ENCODE data around the gene KLRG1. TPM values are rescaled to one million over a fixed set of nuclear protein-coding genes. Genes with fewer than 3 reads are reported as not detected.

KLRG1 gene
- total RNA-seq, 6 donors from 2014 or later: 1.8 to 8.9 (median 3.2) TPM; not detected in 1

- TF ChIP-seq POLR2AphosphoS5 (IDR thresholded peaks at IDR 0.05): no peak
- TF ChIP-seq, protein P1, sequence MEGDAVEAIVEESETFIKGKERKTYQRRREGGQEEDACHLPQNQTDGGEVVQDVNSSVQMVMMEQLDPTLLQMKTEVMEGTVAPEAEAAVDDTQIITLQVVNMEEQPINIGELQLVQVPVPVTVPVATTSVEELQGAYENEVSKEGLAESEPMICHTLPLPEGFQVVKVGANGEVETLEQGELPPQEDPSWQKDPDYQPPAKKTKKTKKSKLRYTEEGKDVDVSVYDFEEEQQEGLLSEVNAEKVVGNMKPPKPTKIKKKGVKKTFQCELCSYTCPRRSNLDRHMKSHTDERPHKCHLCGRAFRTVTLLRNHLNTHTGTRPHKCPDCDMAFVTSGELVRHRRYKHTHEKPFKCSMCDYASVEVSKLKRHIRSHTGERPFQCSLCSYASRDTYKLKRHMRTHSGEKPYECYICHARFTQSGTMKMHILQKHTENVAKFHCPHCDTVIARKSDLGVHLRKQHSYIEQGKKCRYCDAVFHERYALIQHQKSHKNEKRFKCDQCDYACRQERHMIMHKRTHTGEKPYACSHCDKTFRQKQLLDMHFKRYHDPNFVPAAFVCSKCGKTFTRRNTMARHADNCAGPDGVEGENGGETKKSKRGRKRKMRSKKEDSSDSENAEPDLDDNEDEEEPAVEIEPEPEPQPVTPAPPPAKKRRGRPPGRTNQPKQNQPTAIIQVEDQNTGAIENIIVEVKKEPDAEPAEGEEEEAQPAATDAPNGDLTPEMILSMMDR (IDR thresholded peaks at IDR 0.05): no peak
- no peak for TF ChIP-seq EP300 (IDR thresholded peaks at IDR 0.05)
- TF ChIP-seq POLR2A (IDR thresholded peaks at IDR 0.05): no peak
- no peak overlapping the region for H3K4me3 ChIP-seq
- ATAC-seq (ENCODE audit: low FRiP score in 2 of 2) (no peak), DNase-seq (no peak)
- H3K4me1 ChIP-seq: no peaks in the 10 kb centered on the region
- no peaks in the 10 kb centered on the region for H3K36me3 ChIP-seq
- H3K27ac ChIP-seq: no peak overlapping the region
- no peaks in the 10 kb centered on the region for H3K9me3 ChIP-seq
- WGBS, 2 donors: 87 to 88% methylated on average over 7 of the region's 7 CpGs
- no peaks in the 10 kb centered on the region for H3K27me3 ChIP-seq
Measured at GRCh38 chr12:9027161-9028059, 38.1 kb downstream of the KLRG1 start.

GRCh38 chr12:9030776-9031175 lies 41.4 kb downstream of the KLRG1 start:
- TF ChIP-seq POLR2A (IDR thresholded peaks at IDR 0.05): no peak
- TF ChIP-seq EP300 (IDR thresholded peaks at IDR 0.05): no peak
- TF ChIP-seq POLR2AphosphoS5 (IDR thresholded peaks at IDR 0.05): no peak
- TF ChIP-seq, protein P1 (IDR thresholded peaks at IDR 0.05): no peak
- Histone ChIP-seq H3K9me3 (no peaks in the 10 kb centered on the region), H3K27me3 (no peaks in the 10 kb centered on the region), H3K27ac (no peak overlapping the region), H3K4me3 (no peak overlapping the region), H3K36me3 (no peaks in the 10 kb centered on the region), H3K4me1 (no peaks in the 10 kb centered on the region)
- no peak for DNase-seq
- 75 to 76% methylated on average over 2 of the region's 2 CpGs for WGBS, 2 donors
- ATAC-seq (ENCODE audit: low FRiP score in 2 of 2): no peak

DNA sequence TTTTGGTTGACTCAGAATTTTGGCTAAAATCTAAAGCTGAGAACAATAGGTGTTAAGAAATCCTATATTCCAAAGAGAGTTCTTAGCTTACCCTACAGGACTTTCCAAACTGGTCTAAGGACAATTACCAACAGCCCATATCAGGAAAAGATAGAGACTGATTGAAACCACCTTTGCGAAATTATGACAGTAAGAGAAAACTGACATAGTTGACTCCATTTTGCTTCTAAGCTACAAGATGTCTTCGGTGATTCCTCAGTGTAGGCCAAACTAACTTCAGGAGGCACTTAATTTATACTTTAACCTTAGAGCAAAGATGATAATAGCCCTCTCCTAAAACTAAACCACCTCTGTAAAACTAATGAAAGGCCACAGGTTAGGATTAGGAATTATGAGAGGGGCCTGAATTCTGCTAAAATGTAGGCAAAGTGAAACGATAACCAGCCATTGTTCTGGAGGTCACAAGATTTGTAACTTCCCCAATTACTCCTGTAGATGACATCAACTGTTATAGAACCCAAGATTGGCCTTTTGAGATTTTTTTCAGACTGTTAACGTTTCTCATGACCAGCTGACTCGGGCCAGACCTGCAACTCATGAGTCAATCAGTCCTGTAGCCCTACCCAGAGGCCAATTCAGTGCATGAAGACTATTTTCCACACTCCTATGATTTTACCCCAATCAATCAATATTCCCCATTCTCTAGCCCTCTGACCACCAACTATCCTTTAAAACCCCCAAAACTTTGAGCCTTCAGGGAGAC lies 43.0 kb downstream of the KLRG1 start:
- Histone ChIP-seq H3K4me1 (no peaks in the 10 kb centered on the region), H3K9me3 (no peaks in the 10 kb centered on the region), H3K4me3 (no peak overlapping the region), H3K36me3 (no peaks in the 10 kb centered on the region), H3K27ac (no peak overlapping the region), H3K27me3 (no peaks in the 10 kb centered on the region)
- peak in 1 of 2 donors; percentile 34 for ATAC-seq (ENCODE audit: low FRiP score in 2 of 2)
- 70 to 79% methylated on average over 5 of the region's 5 CpGs for WGBS, 2 donors
- DNase-seq: peak in 1 of 2 donors; percentile 31
- no peak for TF ChIP-seq POLR2AphosphoS5 (IDR thresholded peaks at IDR 0.05)
- TF ChIP-seq, protein P1 (IDR thresholded peaks at IDR 0.05): peak in 1 of 6 experiments; percentile 15

DNA sequence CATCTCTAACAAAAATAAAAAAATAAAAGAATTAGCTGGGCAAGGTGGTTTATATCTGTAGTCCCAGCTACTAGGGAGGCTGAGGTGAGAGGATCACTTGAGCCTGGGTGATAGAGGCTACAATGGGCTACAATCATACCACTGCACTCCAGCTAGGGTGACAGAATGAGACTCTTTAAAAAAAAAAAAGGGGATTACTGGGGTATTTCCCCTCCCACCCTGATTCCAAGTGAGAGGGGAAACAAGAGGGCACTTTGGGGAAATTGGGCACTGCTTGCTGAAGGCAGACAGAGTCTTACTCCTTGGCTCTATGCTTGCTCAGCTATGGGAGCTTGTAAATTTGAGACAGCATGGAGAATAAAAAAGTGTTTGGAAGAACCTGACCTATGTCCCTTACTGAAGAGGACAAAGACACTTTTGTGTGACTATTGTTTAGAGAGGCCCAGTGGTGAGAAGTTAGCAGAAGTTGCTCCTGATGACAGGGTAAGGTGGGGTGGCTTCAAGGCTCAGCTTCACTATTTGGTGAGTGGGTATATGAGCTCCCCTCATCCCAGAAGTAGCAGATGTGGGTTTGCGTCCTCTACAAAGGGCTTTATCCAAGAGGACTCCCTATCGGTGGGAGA lies 44.0 kb downstream of the KLRG1 start:
- TF ChIP-seq POLR2A (IDR thresholded peaks at IDR 0.05): no peak
- TF ChIP-seq POLR2AphosphoS5 (IDR thresholded peaks at IDR 0.05): no peak
- TF ChIP-seq EP300 (IDR thresholded peaks at IDR 0.05): no peak
- TF ChIP-seq, protein P1 (IDR thresholded peaks at IDR 0.05): no peak
- no peak for DNase-seq
- no peaks in the 10 kb centered on the region for H3K9me3 ChIP-seq
- H3K27me3 ChIP-seq: no peaks in the 10 kb centered on the region
- no peaks in the 10 kb centered on the region for H3K36me3 ChIP-seq
- 80 to 97% methylated on average over 1 to 2 of the region's 2 CpGs for WGBS, 2 donors
- H3K4me1 ChIP-seq: no peaks in the 10 kb centered on the region
- no peak overlapping the region for H3K27ac ChIP-seq
- ATAC-seq (ENCODE audit: low FRiP score in 2 of 2): no peak
- no peak overlapping the region for H3K4me3 ChIP-seq

Measured in upper lobe of left lung (tissue), 6 donors.